GM13977 (cell line): ENCODE data around the gene SBK2.

ENCODE experiments used
- DNase-seq: peaks from one replicate; pipeline ENCODE4 v3.0.0; 2012; ENCODE audit warnings: low spot score
- in situ Hi-C: fragments of 300-500 bp; cut with MboI; formaldehyde crosslinking; loops from one replicate; pipeline ENCODE4 v1.12.0; 2022; ENCODE audit warnings: low sequenced_read_pairs, low pct_unique_long_range_greater_than_20kb, mixed read lengths, inconsistent platforms; ENCODE audit not compliant: unreplicated experiment
- TF ChIP-seq, protein P1 (sequence below): IDR thresholded peaks from 2 replicates; pipeline ENCODE4 v1.5.1; 2012; ENCODE audit warnings: mild to moderate bottlenecking, control low read depth; ENCODE audit not compliant: insufficient read depth; ENCODE audit errors: extremely low read depth, missing control alignments

Gene SBK2

DNA sequence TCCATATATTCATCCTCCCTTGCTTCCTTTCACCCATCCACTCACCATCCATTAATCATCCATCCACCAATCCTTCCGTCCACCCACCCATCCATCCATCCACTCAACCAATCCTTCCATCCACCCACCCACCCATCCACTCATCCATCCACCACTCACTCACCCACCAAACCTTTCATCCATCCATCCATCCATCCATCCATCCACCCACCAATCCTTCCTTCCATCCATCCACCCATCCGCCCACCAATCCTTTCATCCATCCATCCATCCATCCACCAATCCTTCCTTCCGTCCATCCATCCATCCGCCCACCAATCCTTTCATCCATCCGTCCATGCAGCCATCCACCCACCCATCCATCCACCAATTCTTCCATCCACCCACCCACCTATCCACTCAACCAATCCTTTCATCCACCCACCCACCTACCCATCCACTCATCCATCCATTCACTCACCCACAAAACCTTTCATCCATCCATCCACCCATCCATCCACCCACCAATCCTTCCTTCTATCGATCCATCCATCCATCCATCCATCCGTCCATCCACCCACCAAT is 5.4 kb upstream of the SBK2 start:
- TF ChIP-seq, protein P1, sequence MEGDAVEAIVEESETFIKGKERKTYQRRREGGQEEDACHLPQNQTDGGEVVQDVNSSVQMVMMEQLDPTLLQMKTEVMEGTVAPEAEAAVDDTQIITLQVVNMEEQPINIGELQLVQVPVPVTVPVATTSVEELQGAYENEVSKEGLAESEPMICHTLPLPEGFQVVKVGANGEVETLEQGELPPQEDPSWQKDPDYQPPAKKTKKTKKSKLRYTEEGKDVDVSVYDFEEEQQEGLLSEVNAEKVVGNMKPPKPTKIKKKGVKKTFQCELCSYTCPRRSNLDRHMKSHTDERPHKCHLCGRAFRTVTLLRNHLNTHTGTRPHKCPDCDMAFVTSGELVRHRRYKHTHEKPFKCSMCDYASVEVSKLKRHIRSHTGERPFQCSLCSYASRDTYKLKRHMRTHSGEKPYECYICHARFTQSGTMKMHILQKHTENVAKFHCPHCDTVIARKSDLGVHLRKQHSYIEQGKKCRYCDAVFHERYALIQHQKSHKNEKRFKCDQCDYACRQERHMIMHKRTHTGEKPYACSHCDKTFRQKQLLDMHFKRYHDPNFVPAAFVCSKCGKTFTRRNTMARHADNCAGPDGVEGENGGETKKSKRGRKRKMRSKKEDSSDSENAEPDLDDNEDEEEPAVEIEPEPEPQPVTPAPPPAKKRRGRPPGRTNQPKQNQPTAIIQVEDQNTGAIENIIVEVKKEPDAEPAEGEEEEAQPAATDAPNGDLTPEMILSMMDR, result no peak
- DNase-seq, result no peak
- in situ Hi-C loops, result no loop called here

DNA sequence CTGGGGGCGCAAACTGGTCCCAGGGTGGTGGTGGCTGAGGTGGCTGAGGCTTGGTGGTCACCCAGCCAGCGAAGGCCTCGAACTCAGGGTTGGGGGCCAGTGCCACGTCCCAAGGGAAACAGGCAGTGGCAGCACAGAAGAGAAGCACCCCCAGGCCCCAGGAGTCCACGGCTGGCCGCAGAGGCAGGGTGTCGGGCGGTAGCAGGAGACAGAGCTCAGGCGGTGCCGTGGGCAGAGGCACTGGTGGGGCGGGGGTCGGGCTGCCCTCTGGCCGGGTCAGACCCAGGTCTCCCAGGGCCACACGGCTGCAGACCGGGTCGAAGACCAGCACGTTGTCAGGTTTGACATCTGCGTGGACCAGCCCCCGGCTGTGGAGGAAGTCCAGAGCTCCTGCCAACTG is 4.2 kb upstream of the SBK2 start:
- in situ Hi-C loops, result no loop called here
- no peak for DNase-seq
- TF ChIP-seq, protein P1, result no peak

DNA sequence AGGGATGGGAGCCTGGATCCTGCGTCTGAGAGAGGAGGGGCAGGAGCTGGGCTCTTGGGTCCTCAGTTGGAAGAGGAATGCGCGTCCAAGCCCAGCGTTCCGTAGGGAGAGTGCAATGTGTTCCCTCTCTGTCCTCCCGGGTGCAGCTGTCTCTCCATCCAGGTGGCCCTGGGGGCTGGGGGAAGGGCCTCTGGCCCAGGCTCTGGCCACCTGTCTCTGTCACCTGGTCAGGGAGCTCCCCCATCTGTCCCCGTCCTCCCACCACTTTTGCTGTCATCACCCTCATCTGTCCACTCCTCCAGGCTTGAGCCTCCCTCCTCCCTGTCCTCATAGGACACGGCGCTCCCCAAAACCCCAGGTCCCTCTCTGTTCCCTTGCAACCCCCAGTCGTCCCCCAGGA is 3.7 kb upstream of the SBK2 start:
- no peak for DNase-seq
- TF ChIP-seq, protein P1, result no peak
- in situ Hi-C loops, result no loop called here

DNA sequence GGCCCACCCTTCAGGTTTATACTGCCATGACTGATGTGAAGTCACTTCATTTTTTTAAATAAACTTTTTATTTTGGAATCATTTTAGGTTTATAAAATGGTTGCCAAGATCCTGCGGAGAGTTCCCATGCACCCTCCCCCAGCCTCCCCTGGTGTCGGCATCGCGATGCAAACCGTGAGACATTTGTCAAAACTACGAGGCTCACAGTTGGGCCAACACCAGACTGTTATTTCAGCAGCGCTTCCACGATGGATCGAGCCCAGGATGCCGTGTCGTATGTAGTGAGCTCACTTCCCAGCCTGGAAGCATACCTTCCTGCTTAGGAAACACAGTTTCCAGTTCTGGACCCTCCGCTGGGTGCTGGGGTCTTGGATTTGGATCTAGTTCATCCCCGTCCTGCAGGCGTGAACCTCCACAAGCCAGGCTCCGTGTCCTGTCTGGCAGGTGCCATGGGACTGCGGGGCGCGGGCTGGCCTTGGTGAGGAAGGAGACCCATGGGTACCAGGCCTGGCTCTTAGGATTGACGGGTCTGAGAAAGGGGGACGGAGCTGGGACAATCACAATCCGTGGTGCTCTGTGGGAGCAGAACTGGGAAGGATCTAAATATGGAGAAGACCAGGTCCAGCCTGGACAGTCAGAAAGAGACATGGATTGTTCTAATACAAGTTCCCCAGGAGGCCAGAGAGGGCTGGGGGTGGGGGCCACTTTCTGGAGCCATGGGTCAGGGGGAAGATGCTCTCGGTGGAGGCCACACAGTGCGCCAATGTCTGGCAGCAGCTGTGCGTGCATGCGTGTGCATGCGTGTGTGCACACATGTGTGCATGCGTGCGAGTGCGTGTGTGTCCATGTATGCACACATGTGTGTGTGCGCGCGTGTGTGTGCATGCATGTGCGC is 2.4 kb upstream of the SBK2 start:
- TF ChIP-seq, protein P1, result no peak
- in situ Hi-C loops, result no loop called here
- DNase-seq, result no peak

DNA sequence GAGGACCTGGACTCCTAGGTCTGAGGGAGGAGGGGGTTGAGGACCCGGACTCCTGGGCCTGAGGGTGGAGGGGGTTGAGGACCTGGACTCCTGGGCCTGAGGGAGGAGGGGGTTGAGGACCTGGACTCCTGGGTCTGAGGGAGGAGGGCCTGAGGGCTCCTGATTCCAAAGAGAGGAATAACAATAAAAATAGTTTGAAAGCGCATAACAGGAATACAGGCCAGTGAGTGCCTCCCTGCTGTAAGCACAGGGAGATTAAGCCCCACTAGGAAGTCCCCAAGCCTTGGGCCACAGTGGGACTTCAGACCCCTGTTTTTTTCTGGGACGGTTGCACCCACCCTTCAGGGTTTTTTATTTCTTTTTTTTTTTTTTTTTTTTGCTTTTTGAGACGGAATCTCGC is 1.2 kb upstream of the SBK2 start:
- in situ Hi-C loops, result no loop called here
- TF ChIP-seq, protein P1, result no peak
- no peak for DNase-seq

DNA sequence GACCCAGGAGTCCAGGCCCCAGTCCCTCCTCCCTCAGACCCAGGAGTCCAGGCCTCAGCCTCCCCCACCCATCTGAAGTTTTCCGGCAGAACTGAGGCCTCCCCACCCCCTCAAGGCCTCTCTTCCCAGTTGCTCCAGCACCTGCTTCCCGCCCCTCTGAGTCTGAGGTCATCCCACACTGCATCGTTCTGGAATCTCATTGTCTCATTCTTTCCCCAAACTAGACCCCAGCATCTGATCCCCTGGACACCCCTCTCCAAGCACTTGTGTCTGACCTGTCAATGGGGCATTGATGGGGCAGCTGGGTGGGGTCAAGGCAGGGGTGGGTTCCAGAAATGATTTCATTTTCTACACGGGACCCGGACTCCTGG is 793 bp upstream of the SBK2 start:
- no peak for DNase-seq
- TF ChIP-seq, protein P1, result no peak
- in situ Hi-C loops, result no loop called here
